Hippocampal formation (tissue), 2 donors: Measurements from ENCODE around the gene CTNNBIP1.
A peak's percentile ranks its signal among the peaks of the same experiment; 100 is the strongest.
"Not testable (repeated sequence)": the region's sequence is repeated elsewhere in the genome, so short reads cannot be mapped to it uniquely, and the experiment has no call there.

Experiments used
- DNase-seq, 2 donors: peaks; one replicate each; lab custom pipeline; 2025; lab: John Stamatoyannopoulos, UW

CTNNBIP1 gene

DNA sequence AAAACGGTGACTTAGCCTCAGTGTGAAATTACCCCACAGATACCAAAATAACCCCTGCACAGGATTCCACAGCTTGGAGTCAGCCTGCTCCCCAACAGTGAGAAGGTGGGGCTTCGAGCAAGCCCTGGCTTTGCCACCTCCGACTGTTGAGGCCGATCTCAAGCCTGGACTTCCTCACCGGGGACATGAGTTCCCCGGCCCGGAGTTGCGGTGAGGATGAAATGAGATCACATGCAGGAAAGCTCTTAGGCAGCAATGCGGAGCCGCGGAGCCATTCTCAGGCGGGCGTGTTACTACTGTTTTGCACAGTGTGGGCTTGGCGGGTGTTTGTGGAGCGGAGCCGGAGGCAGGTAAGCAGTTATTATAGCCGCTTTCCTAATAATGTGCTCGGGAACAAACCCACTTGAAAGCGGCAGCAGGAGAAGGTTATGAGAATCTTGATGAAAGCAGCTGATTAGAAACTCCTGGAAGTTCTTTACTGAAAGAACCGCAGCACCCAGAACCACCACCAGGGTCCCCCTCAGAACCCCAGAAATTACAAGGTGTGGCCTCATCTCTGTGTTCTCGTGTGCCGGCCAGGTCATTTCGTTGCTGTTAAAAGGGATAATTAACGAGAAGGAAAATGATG, 82.4 kb downstream of the CTNNBIP1 start:
- DNase-seq: no peak

DNA sequence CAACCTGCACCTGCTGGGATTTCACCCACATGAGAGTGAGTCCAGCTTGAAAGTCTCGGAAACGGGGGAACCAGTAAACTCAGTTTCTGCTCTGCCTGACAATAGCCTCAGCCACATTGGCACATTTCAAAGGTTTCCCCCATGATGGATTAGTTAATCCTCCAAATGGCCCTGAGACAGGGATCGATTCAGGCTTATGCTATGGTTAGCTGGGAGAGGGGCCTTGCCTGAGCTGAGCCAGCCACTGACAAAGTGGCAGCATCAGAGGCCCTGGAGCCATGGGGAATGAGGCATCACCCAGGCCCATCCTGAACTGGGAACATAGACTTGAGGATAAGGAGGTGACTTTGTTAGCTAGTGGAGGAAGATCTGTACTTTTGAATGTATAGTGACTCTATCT, 83.5 kb downstream of the CTNNBIP1 start:
- DNase-seq: no peak

DNA sequence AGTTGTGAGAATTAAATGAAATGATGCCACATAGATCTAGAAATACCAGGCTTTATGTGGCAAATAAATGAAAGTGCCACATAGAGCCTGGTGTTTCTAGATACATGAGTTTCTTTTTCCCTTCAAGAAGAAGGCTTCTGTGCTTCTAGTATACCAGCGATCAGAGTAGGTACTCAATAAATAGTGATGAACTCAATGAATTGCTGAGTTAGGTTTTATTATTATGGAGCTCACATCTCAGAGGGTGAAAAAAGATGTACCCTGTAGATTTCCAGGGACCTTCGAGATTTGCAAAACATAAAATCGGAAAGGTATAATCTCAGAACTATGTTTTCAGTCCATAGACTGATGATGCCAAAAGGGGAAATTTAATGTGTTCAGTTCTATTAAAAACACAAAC, 84.0 kb downstream of the CTNNBIP1 start:
- DNase-seq: no peak

DNA sequence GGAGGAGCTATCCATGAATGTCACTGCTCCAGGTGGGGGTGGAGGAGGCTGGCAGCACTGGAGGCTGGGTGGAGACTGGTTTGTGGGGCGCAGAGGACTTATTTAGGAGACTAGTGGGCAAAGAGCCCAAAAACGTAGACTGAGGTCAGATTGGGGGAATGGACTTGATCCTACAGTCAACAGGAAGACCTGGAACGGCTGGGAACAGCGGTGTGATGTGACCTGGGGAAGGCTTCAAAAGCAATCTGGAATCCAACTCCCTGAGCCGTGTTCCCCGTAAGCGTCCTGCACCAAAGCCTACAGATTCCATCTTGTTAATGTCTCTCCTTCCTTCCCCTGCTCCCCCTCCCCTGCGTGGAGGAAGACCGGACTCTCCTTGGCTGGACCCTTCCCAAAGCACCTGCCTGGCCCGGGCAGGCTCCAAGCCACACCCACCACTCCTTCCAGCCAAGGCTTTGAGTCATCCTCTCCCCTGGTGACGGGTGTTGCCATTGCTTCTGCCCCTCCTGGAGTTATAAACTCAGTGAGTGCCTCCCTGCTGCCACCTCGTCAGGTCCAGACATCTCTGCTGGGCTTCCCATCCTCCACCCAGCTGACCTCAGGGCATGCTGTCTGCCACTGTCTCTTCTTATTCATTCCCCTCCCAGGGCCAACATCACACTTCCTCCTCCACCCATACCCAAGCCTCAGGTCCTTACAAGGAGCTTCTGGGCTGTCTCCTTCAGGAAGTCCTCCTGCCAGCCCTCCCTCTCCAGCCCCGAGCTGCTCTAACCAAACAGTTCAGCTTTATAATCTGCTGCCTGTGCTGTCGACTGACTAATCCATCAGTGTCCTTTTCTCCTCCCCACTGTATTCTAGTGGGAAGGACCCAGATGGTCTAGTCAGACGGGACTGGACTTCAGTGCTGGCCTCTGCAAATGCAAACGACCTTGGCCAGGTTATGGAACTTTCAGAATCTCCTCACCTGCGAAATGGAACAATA, 84.7 kb downstream of the CTNNBIP1 start:
- peak in 1 of 2 donors; percentile 35 for DNase-seq

DNA sequence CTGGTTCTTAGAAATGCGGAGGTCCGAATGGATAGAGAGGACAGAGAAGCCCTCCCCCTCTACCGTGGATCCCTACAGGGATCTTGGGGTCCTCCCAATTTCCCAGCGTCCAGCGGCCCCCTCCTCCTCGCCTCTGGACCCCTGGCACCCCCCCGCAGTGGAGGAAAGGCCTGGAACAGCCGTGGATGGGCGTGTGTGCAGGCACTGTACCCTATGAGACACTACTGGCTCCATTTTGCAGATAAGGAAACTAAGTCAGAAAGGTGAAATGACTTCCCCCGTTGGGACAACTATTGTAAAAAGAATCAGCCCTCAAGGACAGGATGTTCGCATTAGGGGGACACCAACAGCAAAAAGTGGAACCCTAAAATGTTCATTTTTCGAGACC, 85.4 kb downstream of the CTNNBIP1 start:
- no peak for DNase-seq

DNA sequence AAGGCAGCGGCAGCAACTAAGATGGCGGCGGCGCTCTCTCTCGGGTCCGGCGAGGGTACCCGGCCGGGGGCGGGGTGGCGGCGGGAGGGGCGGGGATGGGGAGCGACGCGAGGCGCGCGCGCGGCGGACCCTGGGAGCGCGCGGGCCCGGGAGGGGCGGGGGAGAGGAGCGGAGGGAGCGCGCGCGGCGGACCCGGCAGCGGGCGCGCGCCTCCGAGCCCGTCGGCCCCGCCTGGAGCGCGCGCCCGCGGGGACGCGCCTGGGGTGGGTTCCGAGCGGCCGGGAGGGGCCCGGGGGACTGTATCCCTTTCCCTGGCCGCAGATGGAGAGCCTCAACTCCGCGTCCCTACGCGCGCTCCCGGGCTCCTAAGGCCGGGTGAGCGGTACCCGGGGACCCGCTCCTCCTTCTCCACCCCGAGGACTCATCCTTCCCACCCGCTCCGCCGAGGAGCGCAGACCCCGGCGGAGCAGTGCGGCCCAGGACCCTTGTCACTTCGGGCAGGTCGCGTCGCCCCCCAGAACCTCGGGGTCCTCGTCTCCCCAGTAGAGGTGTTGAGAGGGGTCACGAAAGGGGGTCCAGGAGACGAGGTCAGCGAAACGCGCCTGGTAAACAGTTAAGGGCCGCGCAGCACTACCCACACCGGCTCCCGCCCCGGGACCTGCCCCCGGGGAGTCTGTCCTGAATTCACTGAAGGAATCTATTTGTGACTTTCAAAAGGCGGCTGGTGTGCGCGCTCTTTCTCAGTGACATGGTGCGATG, 85.9 kb downstream of the CTNNBIP1 start, which contains the start of gene CLSTN1:
Gene CLSTN1, minus strand, starts transcription at position 23 of the 759 bp plus-strand sequence. CDS start 232 bp downstream, outside the sequence.
- DNase-seq: peak; percentile 74 to 85

DNA sequence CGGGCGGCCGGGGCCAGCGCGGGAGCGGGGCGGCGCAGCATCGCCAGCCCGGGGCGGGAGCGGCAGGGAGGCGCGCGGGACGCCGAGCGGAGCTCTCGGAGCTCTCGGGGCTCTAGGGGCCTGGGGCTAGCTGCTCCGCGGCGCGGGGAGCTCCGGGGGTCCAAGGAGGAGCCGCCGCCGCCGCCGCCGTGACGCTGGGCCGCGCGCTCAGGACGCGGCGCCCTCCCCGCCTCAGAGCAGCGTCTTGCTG, 86.5 kb downstream of the CTNNBIP1 start:
- no peak for DNase-seq

DNA sequence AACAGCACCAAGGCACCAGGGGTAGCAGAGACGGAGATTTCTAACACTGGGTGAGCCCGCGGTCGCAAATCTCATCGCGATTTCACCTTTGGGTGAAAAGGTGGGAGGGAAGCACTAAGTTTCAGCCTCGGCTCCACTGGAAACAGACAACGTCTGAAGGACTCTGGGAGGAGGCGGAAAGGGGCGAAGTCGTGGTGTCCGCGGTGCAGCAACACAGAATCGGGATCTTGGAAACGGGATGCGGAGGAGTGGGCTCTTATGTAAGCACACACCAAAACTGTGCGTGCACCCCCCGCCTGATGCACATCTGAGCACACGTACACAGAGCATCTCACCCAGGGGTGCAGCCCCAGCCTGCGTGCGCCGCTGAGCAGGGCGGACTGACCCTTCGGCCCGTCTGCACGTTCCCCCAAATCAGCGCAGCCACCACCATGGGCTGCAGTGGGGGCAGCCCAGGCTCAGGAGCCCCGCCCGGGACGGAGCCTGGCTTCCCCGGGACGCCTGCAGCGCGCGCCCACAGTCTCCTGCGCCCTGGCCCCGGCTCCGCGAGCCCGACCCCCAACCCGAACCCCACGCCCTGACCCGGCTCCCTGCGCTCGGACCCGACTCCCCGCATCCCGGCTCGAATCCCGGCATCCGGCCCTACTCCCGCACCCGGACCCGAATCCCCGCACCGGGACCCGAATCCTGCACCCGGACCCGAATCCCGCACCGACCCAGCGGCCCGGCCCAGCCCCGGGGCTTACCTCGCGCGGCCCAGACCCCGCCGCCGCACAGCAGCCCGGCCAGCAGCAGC, 87.0 kb downstream of the CTNNBIP1 start:
- DNase-seq: no peak

DNA sequence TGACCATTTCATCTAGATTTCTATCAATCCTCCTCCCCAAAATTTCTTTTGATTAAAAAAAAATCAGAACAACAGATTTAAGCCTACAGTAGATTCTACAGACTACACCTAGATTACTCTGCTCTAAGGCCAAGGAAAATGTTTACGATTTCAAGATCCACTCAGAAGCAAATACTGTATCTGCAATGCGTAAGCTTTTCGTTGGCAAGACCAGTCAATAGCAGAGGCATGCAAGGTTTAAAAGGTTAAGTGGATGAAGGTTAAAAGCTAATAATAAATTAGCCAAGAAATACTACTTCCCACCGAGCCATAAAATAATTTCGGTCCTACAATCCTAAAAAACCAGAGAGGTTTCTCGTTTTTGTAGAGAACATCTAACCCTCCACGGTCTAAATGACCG, 87.6 kb downstream of the CTNNBIP1 start:
- no peak for DNase-seq

DNA sequence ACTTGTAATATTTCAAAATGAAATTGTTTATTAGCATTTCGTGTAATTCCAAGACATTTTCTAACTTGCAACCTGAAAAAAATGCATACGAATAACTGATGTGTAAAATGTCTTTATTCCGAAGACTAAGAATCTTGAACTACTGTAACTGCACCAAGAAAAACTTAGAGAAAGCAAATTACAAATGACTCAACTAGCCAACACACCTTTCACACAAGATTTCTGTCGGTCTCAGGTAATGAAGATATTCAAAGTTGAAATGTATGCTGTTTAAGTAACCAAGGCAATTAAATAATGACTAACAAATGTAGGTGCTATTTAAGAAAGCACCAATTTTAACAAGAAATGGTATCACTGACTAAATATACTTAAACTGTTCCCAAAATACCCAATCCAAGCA, 88.4 kb downstream of the CTNNBIP1 start:
- DNase-seq: no peak

DNA sequence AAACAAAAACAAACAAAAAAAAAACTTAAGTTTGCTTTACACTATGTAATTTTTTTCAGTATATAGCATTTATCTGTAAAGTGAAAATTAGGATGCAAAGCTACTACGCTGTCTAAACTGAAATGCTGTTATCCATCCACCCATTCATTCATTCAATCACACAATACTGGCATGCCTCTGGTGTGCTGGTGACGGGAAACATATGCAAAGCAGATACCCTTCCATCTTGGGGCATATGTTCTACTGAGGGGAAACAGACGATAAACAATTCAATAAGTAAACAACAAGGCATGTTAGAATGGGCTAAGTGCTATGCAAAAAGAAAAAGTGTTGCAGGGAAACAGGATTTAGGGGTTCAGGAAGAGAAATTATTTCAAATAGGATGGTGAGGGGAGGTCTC, 89.5 kb downstream of the CTNNBIP1 start:
- DNase-seq: no peak

DNA sequence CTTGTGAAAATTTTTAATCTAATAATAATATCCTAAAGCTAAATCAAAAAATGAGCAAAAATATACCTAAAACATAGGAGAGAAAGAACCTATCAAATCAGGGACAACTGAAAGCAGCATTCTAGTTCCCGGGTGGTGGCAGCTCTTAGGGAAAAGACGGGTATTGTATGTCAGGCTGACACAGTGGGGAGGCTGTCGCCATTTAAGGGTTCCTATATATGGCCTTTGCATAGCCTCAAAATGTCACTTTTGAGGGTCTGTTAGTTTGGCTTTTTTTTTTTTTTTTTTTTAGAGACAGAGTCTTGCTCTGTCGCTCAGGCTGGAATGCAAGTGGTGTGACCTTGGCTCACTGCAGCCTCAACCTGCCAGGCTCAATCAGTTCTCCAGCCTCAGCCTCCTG, 92.3 kb downstream of the CTNNBIP1 start:
- DNase-seq: no peak

DNA sequence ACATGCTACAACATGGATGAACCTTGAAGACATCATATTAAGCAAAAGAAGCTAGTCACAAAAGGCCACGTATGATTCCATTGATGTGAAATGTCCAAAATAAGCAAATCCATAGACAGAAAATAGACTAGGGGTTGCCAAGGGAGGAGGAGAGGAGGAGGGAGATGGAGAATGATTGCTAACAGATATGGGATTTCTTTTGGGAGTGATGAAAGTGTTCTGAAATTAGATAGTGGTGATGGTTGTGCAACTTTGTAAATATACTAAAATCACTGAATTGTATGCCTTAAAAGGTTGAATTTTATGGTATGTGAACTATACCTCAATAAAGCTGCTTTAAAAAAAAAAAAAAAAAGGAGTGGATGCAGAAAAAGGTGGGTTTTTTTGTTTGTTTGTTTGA, 93.9 kb downstream of the CTNNBIP1 start:
- no peak for DNase-seq

DNA sequence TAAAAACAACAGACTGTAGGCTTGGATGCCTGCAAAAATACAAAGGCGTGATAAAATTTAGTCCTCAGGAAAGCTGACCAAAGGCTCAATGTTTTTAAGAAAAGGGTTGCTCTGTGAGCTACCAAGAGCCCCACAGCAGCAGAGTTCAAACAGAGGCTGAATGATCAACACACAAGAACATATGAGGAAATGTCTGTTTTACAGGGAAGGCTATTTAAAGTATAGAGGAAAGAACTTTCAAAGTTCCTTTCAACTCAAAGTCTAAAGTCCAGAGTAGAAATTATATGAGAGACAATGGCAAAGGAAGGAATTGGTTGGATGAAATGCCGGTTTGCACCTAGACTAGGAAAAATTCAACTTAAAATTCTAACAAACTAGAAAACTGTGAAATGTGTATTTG, 94.9 kb downstream of the CTNNBIP1 start:
- no peak for DNase-seq

DNA sequence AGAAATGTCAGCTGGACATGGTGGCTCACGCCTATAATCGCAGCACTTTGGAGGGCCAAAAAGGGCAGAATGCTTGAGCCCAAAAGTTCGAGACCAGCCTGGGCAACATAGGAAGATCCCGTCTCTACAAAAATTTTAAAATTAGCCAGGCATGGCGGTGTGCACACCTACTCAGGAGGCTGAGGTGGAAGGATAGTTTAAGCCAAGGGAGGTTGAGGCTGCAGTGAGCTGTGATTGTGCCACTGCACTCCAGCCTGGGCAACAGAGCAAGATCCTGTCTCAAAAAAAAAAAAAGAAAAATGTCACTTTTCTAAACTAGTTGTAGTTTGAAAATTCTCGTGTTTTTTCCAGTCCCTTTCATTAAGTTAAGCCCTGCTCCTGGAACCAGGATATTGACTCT, 95.5 kb downstream of the CTNNBIP1 start:
- DNase-seq: no peak

DNA sequence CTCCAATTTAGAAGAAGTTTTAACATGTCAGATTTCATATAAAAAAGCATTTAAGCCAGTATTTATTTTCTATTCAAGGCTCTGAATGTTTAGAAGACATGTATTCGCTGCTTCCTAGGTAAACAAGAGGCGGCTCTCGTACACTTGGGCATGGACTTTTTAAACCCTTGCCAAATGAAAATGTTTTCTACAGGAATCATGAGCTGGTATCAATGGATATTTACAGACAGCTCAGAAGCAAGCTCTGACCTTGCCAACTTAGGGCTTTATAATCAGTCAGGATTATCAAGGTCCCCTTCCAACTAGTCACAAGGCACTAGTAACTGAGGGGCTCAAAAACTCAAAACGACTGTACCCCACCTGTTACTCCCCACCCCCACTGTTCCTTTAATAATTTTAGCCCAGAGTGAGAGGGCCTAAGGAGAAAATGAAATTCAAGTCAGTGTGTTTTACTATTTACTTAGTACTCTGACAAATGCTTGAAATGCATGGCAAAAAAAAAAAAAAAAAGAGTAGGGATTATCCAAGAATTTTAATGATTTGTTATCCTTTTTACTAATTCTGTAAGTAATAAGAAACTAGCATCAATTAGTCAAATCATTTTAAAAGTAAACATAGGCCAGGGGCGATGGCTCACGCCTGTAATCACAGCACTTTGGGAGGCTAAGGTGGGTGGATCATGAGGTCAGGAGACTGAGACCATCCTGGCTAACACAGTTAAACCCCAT, 98.7 kb downstream of the CTNNBIP1 start:
- no peak for DNase-seq

DNA sequence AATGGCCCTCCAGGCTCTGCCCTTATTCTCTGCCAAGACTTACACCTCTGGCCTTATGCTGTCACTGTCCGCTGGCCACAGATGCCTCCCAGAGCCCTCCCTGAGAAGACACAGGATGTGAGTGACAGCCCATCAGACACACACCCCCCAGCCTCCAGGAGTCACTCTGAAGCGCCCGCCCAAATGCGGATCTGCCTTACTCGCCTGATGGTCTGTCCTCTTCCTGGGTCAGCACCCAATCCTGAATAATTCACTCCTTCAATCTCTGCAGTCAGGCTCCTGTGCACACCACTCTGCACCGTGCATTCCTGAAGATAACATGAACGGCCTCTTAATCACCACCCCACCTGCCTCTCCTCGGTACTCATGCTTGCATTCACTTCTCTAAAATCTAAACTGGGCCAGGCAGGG, 101.0 kb downstream of the CTNNBIP1 start:
- no peak for DNase-seq

DNA sequence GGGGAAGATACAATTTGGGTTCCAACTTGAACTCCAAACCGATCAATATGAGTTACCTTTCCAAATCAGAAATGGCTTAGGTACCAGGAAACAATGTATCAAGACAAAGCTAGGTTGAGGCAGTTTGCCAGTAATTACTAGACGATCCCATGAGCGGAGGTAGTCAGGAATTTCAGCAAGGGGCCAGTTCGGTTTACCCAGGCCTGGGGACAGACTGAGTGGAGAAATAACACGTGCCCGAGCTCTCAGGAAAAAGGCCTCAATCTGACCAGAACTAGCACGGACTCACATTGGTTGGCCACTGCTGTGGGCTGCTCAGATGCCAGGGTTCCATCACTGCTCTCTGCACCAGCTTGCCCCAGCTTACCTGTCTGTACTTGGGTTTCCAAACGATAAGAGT, 101.6 kb downstream of the CTNNBIP1 start:
- DNase-seq: no peak

DNA sequence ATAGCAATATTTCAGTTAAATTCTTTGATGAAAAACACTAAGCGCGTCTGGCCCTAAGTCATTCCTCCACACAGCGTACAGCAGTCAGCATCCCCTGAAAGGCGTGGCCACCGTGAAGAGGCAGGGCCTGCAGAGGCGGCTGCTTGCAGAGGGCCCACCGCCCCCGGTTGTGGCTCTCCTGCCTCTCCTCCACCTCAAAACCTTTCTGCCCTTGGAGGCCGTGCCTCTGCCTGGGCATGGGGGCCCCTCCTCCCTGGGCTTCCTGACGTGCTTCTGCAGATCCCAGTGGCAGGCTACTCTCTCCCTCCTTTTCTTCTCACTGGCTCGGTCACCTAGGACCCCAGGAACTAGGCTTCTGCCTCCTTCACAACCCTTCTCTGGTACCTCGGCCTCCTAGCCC, 102.5 kb downstream of the CTNNBIP1 start:
- DNase-seq: no peak

DNA sequence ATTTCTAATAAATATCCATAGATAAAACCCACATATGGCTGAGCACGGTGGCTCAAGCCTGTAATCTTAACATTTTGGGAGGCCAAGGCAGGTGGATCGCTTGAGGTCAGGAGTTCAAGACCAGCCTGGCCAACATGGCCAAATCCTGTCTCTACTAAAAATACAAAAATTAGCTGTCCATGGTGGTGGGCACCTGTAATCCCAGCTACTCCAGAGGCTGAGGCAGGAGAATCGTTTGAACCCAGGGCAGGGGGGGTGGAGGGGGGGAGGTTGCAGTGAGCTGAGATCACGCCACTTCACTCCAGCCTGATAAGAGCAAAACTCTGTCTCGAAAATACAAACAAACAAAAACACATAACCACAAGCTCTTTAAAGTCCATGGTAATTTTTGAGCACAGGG, 104.1 kb downstream of the CTNNBIP1 start:
- not testable (repeated sequence) for DNase-seq

DNA sequence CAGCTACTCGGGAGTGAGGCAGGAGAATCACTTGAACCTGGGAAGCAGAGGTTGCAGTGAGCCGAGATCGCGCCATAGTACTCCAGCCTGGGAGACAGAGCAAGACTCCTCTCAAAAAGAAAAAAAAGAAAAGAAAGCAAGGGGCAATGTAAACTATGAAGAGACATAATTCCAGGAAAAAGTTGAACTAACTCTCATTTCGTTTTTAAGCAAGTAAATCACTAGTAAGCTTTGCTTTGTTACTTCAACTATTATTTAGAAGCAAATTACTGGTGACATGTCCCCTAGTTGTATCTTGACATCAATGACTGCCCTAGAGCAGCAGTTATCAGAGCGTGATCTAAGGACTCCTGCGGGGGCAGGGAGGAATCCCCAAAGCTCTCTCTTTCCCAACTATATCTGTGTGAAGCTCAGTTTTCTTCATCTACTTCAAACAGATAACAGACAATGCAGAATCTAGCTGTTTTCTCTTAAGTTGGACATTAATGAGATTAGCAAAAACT, 105.0 kb downstream of the CTNNBIP1 start:
- no peak for DNase-seq
